Suprapubic skin (tissue), 4 donors: Measurements from ENCODE around the gene IFIT1B.

ENCODE experiments used
- POLR2A ChIP-seq, 2 donors: fragments of 450-650 bp; IDR thresholded peaks; one replicate each; pipeline ENCODE4 v1.6.1; 2017; ENCODE audit warnings: antibody characterized with exemption in 2 of 2, mild to moderate bottlenecking in 2 of 2, moderate library complexity in 2 of 2
- POLR2AphosphoS5 ChIP-seq, 3 donors: sonication (generic); formaldehyde crosslinking; IDR thresholded peaks; one replicate each; pipeline ENCODE4 v1.6.1; 2017; ENCODE audit warnings: antibody characterized with exemption in 3 of 3
- TF ChIP-seq, protein P1 (sequence below), 2 donors: fragments of 200-600 bp in 1 of 2; fragments of 450-650 bp in 1 of 2; sonication (generic) in 1 of 2; IDR thresholded peaks; one replicate each; pipeline ENCODE4 v1.5.1; 2016 to 2019; ENCODE audit warnings: antibody characterized with exemption in 2 of 2, mild to moderate bottlenecking in 1 of 2, moderate library complexity in 1 of 2

- TF ChIP-seq, protein P1, sequence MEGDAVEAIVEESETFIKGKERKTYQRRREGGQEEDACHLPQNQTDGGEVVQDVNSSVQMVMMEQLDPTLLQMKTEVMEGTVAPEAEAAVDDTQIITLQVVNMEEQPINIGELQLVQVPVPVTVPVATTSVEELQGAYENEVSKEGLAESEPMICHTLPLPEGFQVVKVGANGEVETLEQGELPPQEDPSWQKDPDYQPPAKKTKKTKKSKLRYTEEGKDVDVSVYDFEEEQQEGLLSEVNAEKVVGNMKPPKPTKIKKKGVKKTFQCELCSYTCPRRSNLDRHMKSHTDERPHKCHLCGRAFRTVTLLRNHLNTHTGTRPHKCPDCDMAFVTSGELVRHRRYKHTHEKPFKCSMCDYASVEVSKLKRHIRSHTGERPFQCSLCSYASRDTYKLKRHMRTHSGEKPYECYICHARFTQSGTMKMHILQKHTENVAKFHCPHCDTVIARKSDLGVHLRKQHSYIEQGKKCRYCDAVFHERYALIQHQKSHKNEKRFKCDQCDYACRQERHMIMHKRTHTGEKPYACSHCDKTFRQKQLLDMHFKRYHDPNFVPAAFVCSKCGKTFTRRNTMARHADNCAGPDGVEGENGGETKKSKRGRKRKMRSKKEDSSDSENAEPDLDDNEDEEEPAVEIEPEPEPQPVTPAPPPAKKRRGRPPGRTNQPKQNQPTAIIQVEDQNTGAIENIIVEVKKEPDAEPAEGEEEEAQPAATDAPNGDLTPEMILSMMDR (IDR thresholded peaks at IDR 0.05): no peak
- no peak for TF ChIP-seq POLR2A (IDR thresholded peaks at IDR 0.05)
- no peak for TF ChIP-seq POLR2AphosphoS5 (IDR thresholded peaks at IDR 0.05)
Measured at GRCh38 chr10:89404104-89405047, 26.5 kb downstream of the IFIT1B start.
